A549 treated with Mapracorat at 1 μM for 4 hours (cell line): ENCODE results near the gene POU6F1. TPM values are rescaled to one million over a fixed set of nuclear protein-coding genes. Genes with fewer than 3 reads are reported as not detected.

ENCODE experiments used
- total RNA-seq: library from RNA; stranded (reverse); fragments of 200-300 nt; extraction: Qiagen RNA extraction; gene quantifications from 5 replicates; pipeline ENCODE4 v1.2.3, GENCODE V29; 2022

POU6F1 gene
- total RNA-seq: 1.0 to 3.4 TPM (median 1.6 TPM) in 5 replicates

GRCh38 chr12:51217968-51218606 lies at the start of gene POU6F1:
POU6F1 (minus strand) TSS chr12:51218062; CDS start chr12:51206836, 11,226 bp downstream.

GRCh38 chr12:51238510-51239334 lies 20.9 kb upstream of the POU6F1 start, which contains the start of gene DAZAP2:
DAZAP2 (plus strand) TSS chr12:51238826; CDS start chr12:51238908, 82 bp downstream.

GRCh38 chr12:51172515-51173431 lies 45.1 kb downstream of the POU6F1 start, which contains the start of gene TFCP2:
TFCP2 (minus strand) TSS chr12:51173135; CDS start chr12:51172422, 713 bp downstream.

Other genes with a start within 250 kb of the POU6F1 start
- gene SLC11A2, start 191.7 kb downstream of the POU6F1 start, total RNA-seq: 17.7 to 23.4 TPM (median 21.0 TPM) in 5 replicates
- 20.1 to 25.9 TPM (median 23.9 TPM) in 5 replicates for gene LETMD1, start 169.7 kb downstream of the POU6F1 start, total RNA-seq
- 11.0 to 13.9 TPM (median 12.8 TPM) in 5 replicates for gene CSRNP2, start 134.5 kb downstream of the POU6F1 start, total RNA-seq
- gene TFCP2, start 44.9 kb downstream of the POU6F1 start, total RNA-seq: 17.1 to 20.8 TPM (median 18.9 TPM) in 5 replicates
- gene DAZAP2, start 20.8 kb upstream of the POU6F1 start, total RNA-seq: 319 to 364 TPM (median 325 TPM) in 5 replicates
- 25.3 to 26.0 TPM (median 25.8 TPM) in 5 replicates for gene SMAGP, start 52.4 kb upstream of the POU6F1 start, total RNA-seq
- gene BIN2, start 106.1 kb upstream of the POU6F1 start, total RNA-seq: 0.07 to 0.15 TPM (median 0.13 TPM) in 5 replicates
- gene CELA1, start 128.6 kb upstream of the POU6F1 start, total RNA-seq: not detected in 5 replicates
- 2.4 to 3.8 TPM (median 3.2 TPM) in 5 replicates for gene GALNT6, start 173.3 kb upstream of the POU6F1 start, total RNA-seq
- 0.57 to 1.7 TPM (median 1.3 TPM) in 5 replicates for gene SLC4A8, start 206.8 kb upstream of the POU6F1 start, total RNA-seq